HG02610 (cell line): ENCODE results near the gene MAP3K13.
"Not testable (repeated sequence)": the region's sequence is repeated elsewhere in the genome, so short reads cannot be mapped to it uniquely, and the experiment has no call there.

Experiments
- ATAC-seq: cut with Tn5 transposase; IDR thresholded peaks from one replicate; pipeline ENCODE4 v1.9.1; 2021; ENCODE audit warnings: mild to moderate bottlenecking, moderate library complexity; ENCODE audit not compliant: unreplicated experiment

MAP3K13 gene

GRCh38 chr3:185341616-185342458 is 21.1 kb upstream of the MAP3K13 start:
- no peak for ATAC-seq

- ATAC-seq: no peak
These were observed 20.3 kb upstream of the MAP3K13 start for GRCh38 chr3:185342459-185343174.

GRCh38 chr3:185347399-185347798 is 15.5 kb upstream of the MAP3K13 start:
- no peak for ATAC-seq

GRCh38 chr3:185350841-185351240 is 12.1 kb upstream of the MAP3K13 start:
- no peak for ATAC-seq

- ATAC-seq: no peak
These were observed 11.5 kb upstream of the MAP3K13 start for GRCh38 chr3:185351396-185351795.

- no peak for ATAC-seq
These were observed 9.7 kb upstream of the MAP3K13 start for GRCh38 chr3:185353225-185353624.

GRCh38 chr3:185353823-185354614 is 8.9 kb upstream of the MAP3K13 start:
- peak; percentile 99 for ATAC-seq

- ATAC-seq: no peak
These were observed 6.4 kb upstream of the MAP3K13 start for GRCh38 chr3:185356499-185356898.

GRCh38 chr3:185361920-185362319 is 1.0 kb upstream of the MAP3K13 start:
- no peak for ATAC-seq

GRCh38 chr3:185363662-185364203 is 797 bp downstream of the MAP3K13 start:
- peak; percentile 27 for ATAC-seq

GRCh38 chr3:185365291-185366073 is 2.5 kb downstream of the MAP3K13 start:
- ATAC-seq: no peak

- no peak for ATAC-seq
These were observed 3.1 kb downstream of the MAP3K13 start for GRCh38 chr3:185366074-185366335.

- ATAC-seq: no peak
These were observed 4.0 kb downstream of the MAP3K13 start for GRCh38 chr3:185366913-185367312.

GRCh38 chr3:185370349-185370748 is 7.4 kb downstream of the MAP3K13 start:
- not testable (repeated sequence) for ATAC-seq

GRCh38 chr3:185371306-185372074 is 8.6 kb downstream of the MAP3K13 start:
- ATAC-seq: no peak

- ATAC-seq: no peak
These were observed 18.6 kb downstream of the MAP3K13 start for GRCh38 chr3:185381320-185382058.

GRCh38 chr3:185382154-185382553 is 19.2 kb downstream of the MAP3K13 start:
- ATAC-seq: no peak

GRCh38 chr3:185386515-185386914 is 23.6 kb downstream of the MAP3K13 start:
- not testable (repeated sequence) for ATAC-seq

- ATAC-seq: no peak
These were observed 24.7 kb downstream of the MAP3K13 start for GRCh38 chr3:185387646-185388045.
